Esophagus muscularis mucosa (tissue), 4 donors: ENCODE results near the gene FERMT3.

ENCODE experiments used
- EP300 ChIP-seq: sonication (generic); formaldehyde crosslinking; IDR thresholded peaks from one replicate; pipeline ENCODE4 v1.6.1; 2017; ENCODE audit warnings: antibody characterized with exemption
- POLR2A ChIP-seq: fragments of 450-650 bp; IDR thresholded peaks from one replicate; pipeline ENCODE4 v1.6.1; 2017; ENCODE audit warnings: antibody characterized with exemption, moderate library complexity, mild to moderate bottlenecking, low read depth
- POLR2AphosphoS5 ChIP-seq, 2 donors: sonication (generic); formaldehyde crosslinking; IDR thresholded peaks; one replicate each; pipeline ENCODE4 v1.6.1; 2017; ENCODE audit warnings: antibody characterized with exemption in 2 of 2
- TF ChIP-seq, protein P1 (sequence below), 3 experiments: fragments of 200-600 bp in 2 of 3; fragments of 450-650 bp in 1 of 3; sonication (generic) in 2 of 3; IDR thresholded peaks; one replicate each; pipeline ENCODE4 v1.5.1; 2017 to 2019; ENCODE audit warnings: antibody characterized with exemption in 3 of 3, mild to moderate bottlenecking in 2 of 3, moderate library complexity in 1 of 3

GRCh38 chr11:64220798-64221197 is 14.3 kb downstream of the FERMT3 start:
- TF ChIP-seq, protein P1, sequence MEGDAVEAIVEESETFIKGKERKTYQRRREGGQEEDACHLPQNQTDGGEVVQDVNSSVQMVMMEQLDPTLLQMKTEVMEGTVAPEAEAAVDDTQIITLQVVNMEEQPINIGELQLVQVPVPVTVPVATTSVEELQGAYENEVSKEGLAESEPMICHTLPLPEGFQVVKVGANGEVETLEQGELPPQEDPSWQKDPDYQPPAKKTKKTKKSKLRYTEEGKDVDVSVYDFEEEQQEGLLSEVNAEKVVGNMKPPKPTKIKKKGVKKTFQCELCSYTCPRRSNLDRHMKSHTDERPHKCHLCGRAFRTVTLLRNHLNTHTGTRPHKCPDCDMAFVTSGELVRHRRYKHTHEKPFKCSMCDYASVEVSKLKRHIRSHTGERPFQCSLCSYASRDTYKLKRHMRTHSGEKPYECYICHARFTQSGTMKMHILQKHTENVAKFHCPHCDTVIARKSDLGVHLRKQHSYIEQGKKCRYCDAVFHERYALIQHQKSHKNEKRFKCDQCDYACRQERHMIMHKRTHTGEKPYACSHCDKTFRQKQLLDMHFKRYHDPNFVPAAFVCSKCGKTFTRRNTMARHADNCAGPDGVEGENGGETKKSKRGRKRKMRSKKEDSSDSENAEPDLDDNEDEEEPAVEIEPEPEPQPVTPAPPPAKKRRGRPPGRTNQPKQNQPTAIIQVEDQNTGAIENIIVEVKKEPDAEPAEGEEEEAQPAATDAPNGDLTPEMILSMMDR (IDR thresholded peaks at IDR 0.05) = no peak
- no peak for TF ChIP-seq POLR2A
- TF ChIP-seq POLR2AphosphoS5 (IDR thresholded peaks at IDR 0.05) = no peak
- TF ChIP-seq EP300 = no peak
